ENCODE data around the gene PLCD1. TPM values are rescaled to one million over a fixed set of nuclear protein-coding genes. Genes with fewer than 3 reads are reported as not detected.
"Not testable (repeated sequence)": the region's sequence is repeated elsewhere in the genome, so short reads cannot be mapped to it uniquely, and the experiment has no call there.

Gene PLCD1
- 10 to 100 TPM in 3 of 4 donors, 1 to 10 TPM in 1; 9.7 to 41.5 (median 27.2) TPM for total RNA-seq

DNA sequence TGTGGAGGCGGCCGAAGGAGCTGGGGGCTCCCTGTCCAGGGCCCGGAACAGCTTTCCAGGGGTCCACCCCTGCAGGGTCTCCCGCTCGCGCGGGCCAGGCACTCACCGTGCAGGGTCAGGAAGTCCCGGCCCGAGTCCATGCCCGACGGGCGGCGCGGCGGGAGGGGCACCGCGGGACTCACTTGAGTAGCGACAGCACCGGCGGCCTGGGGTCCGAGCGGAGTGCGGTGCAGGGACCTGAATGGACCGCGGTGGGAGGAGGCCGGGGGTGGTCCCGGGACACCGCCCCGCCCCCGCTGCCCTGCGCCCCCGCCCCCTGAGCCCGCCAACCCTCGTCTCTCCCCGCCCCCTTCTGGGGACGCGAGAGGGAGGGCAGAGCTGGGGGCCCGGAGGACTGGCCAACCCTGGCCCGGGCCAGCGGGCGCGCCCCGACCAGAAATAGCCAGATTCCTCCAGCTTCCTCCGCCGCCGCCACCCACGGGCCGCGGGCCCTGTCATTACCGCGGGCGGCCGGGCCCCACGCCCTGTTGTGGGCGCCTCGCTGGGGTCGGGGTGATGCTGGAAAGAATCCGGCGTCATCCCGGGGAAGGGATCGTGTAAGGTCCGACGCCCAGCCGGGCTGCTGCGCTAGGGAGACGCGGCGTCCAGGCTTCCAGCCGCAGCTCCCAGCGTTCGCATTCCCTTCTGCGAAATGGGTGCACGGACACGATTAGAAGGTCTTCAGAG is at the start of gene PLCD1:
TSS of gene PLCD1 (minus strand) at position 243 of the 726 bp plus-strand sequence. CDS start at position 140, 103 bp downstream.
- H3K36me3 ChIP-seq: no peaks in the 10 kb centered on the region
- TF ChIP-seq POLR2A (IDR thresholded peaks at IDR 0.05) (peak; percentile 21 to 54), CTCF (IDR thresholded peaks at IDR 0.05) (peak in 1 of 4 experiments; percentile 2)
- DNase-seq: peak; percentile 80 to 86
- no peaks in the 10 kb centered on the region for H3K9me3 ChIP-seq
- peak within 1 kb of the TSS; percentile 59 to 98 for H3K4me3 ChIP-seq
- intact Hi-C loops (cut with DNase I; ENCODE audit: low total_unique reads): no loop called here
- no peaks in the 10 kb centered on the region for H3K27me3 ChIP-seq
- H3K4me1 ChIP-seq: peaks cover 0 to 8% of the 10 kb centered on the region in 2 donors
- peak within 1 kb of the TSS; percentile 87 to 93 for H3K27ac ChIP-seq

DNA sequence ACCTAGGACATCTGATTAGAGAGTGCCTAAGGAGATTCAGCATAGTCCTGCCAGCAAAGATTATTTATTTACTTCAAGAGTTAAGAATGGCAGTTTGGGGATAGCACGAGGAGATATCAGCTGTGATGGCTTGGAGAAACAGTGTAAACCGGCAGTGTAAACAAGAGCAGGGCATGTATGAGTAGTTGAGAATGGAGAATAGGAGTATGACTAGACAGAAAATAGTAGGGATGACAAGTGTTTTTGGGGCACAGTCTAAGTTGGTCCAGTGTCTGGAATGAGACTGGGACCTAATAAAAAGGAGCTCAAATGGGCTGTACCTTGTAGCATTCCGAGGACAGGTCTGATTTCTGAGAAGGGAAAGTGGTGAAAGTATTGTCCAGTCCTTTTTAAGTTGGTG is 47.6 kb upstream of the PLCD1 start:
- H3K4me1 ChIP-seq; H3K27ac ChIP-seq; H3K36me3 ChIP-seq; H3K27me3 ChIP-seq; intact Hi-C loops (cut with DNase I; ENCODE audit: low total_unique reads); H3K9me3 ChIP-seq; H3K4me3 ChIP-seq; DNase-seq: not testable (repeated sequence)

GRCh38 chr3:38070013-38070412 is 40.6 kb upstream of the PLCD1 start:
- H3K27me3 ChIP-seq: no peaks in the 10 kb centered on the region
- no peaks in the 10 kb centered on the region for H3K4me1 ChIP-seq
- DNase-seq: no peak
- intact Hi-C loops (cut with DNase I; ENCODE audit: low total_unique reads): no loop called here
- H3K36me3 ChIP-seq: no peaks in the 10 kb centered on the region
- TF ChIP-seq CTCF (IDR thresholded peaks at IDR 0.05) (no peak), POLR2A (IDR thresholded peaks at IDR 0.05) (no peak)
- no peak overlapping the region for H3K27ac ChIP-seq
- H3K4me3 ChIP-seq: no peak overlapping the region
- H3K9me3 ChIP-seq: no peaks in the 10 kb centered on the region

DNA sequence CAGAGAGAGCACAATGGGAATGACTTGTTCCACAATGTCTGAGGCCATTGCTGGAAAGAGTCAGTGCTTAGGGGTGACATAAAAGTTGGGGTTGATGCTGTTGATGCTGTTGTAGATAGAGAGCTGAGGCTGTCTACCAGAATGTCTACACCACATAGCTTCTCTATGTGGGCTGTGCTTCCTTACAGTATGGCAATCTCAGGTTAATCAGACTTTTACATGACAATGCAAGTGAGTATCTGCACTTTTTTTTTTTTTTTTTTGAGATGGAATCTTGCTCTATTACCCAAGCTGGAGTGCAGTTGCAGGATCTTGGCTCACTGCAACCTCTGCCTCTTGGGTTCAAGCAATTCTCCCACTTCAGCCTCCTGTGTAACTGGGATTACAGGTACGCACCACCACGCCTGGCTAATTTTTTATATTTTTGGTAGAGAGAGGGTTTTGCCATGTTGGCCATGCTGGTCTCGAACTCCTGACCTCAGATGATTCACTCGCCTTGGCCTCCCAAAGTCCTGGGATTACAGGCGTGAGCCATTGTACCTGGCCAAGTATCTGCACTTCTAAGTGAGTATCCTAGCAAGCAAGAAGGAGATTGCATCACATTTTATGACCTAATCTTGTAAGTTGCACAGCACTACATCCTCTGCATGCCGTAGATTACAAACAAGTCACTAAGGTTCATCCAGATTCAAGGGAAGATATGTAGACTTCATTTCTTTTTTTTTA is 38.2 kb upstream of the PLCD1 start:
- H3K4me3 ChIP-seq: no peak overlapping the region

DNA sequence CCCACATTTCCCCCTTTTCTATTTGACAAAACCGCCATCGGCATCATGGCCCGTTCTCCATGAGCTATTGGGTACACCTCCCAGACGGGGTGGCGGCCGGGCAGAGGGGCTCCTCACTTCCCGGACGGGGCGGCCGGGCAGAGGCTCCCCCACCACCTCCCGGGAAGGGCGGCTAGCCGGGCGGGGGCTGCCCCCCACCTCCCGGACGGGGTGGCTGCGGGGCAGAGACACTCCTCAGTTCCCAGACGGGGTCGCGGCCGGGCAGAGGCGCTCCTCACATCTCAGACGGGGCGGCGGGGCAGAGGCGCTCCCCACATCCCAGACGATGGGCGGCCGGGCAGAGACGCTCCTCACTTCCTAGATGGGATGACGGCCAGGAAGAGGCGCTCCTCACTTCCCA is 35.0 kb upstream of the PLCD1 start:
- DNase-seq; H3K4me3 ChIP-seq; intact Hi-C loops (cut with DNase I; ENCODE audit: low total_unique reads); H3K36me3 ChIP-seq; H3K4me1 ChIP-seq; H3K9me3 ChIP-seq; H3K27me3 ChIP-seq; H3K27ac ChIP-seq: not testable (repeated sequence)

More for the DNA sequence above, 38.2 kb upstream of the PLCD1 start:
- no peaks in the 10 kb centered on the region for H3K36me3 ChIP-seq
- no peak for DNase-seq
- no peaks in the 10 kb centered on the region for H3K27me3 ChIP-seq
- TF ChIP-seq POLR2A (IDR thresholded peaks at IDR 0.05) (no peak), CTCF (IDR thresholded peaks at IDR 0.05) (no peak)
- no peaks in the 10 kb centered on the region for H3K9me3 ChIP-seq
- intact Hi-C loops (cut with DNase I; ENCODE audit: low total_unique reads): no loop called here
- H3K4me1 ChIP-seq: no peaks in the 10 kb centered on the region
- no peak overlapping the region for H3K27ac ChIP-seq

- no peak for DNase-seq
- H3K9me3 ChIP-seq: no peaks in the 10 kb centered on the region
- no peak for TF ChIP-seq POLR2A (IDR thresholded peaks at IDR 0.05)
- no peak for TF ChIP-seq CTCF (IDR thresholded peaks at IDR 0.05)
- H3K4me1 ChIP-seq: no peaks in the 10 kb centered on the region
- intact Hi-C loops (cut with DNase I; ENCODE audit: low total_unique reads): no loop called here
- no peaks in the 10 kb centered on the region for H3K27me3 ChIP-seq
- H3K27ac ChIP-seq: no peak overlapping the region
- no peaks in the 10 kb centered on the region for H3K36me3 ChIP-seq
- no peak overlapping the region for H3K4me3 ChIP-seq
Observed at GRCh38 chr3:38062809-38063208, 33.4 kb upstream of the PLCD1 start.

Measured in uterus (tissue), 4 donors.